GM12878 (cell line): ENCODE measurements around the gene HES7. TPM values are rescaled to one million over a fixed set of nuclear protein-coding genes. Genes with fewer than 3 reads are reported as not detected.

ENCODE experiments used
- CBFB ChIP-seq: IDR thresholded peaks from 2 replicates; pipeline ENCODE4 v1.6.1; 2016; ENCODE audit warnings: antibody characterized with exemption, low read depth
- CHD2 ChIP-seq: IDR thresholded peaks from 2 replicates; pipeline ENCODE4 v1.6.1; 2011; ENCODE audit warnings: low read depth, low read length, improper control_type of control experiment, borderline replicate concordance
- EED ChIP-seq: sonication (generic); IDR thresholded peaks from 2 replicates; pipeline ENCODE4 v1.6.1; 2016; ENCODE audit warnings: antibody characterized with exemption, low read depth
- HCFC1 ChIP-seq: fragments of 150-350 bp; IDR thresholded peaks from 2 replicates; pipeline ENCODE4 v1.6.1; 2014; ENCODE audit warnings: low read length
- KAT2A ChIP-seq: conservative IDR thresholded peaks from 2 replicates; pipeline ENCODE4 v1.6.1; 2011; ENCODE audit warnings: low read depth, low read length; ENCODE audit not compliant: control insufficient read depth
- KDM1A ChIP-seq: fragments of 200-600 bp; sonication (generic); IDR thresholded peaks from 2 replicates; pipeline ENCODE4 v1.6.1; 2016; ENCODE audit warnings: borderline replicate concordance
- MEF2A ChIP-seq: IDR thresholded peaks from 2 replicates; pipeline ENCODE4 v1.6.1; 2011; ENCODE audit warnings: low read depth, mild to moderate bottlenecking, low read length, moderate library complexity; ENCODE audit not compliant: insufficient read depth
- MYB ChIP-seq: fragments of 150-350 bp; IDR thresholded peaks from 2 replicates; pipeline ENCODE4 v1.6.1; 2014; ENCODE audit warnings: mild to moderate bottlenecking, low read depth, low read length, borderline replicate concordance
- MYC ChIP-seq: IDR thresholded peaks from 2 replicates; pipeline ENCODE4 v1.6.1; 2011; ENCODE audit warnings: mild to moderate bottlenecking, low read length, moderate library complexity, inconsistent platforms; ENCODE audit not compliant: insufficient read depth, insufficient replicate concordance, insufficient read length, severe bottlenecking
- NFIC ChIP-seq: IDR thresholded peaks from 2 replicates; pipeline ENCODE4 v1.6.1; 2012; ENCODE audit warnings: low read depth, mild to moderate bottlenecking, inconsistent platforms, low read length, moderate library complexity
- RB1 ChIP-seq: fragments of 450-650 bp; formaldehyde crosslinking; IDR thresholded peaks from 2 replicates; pipeline ENCODE4 v1.6.1; 2017; ENCODE audit warnings: mild to moderate bottlenecking, borderline replicate concordance
- SIX5 ChIP-seq: IDR thresholded peaks from 2 replicates; pipeline ENCODE4 v1.6.1; 2011; ENCODE audit warnings: mild to moderate bottlenecking, low read depth, low read length, moderate library complexity; ENCODE audit not compliant: severe bottlenecking
- SMAD5 ChIP-seq: IDR thresholded peaks from 2 replicates; pipeline ENCODE4 v1.6.1; 2016; ENCODE audit warnings: antibody characterized with exemption, low read depth
- TCF3 ChIP-seq: IDR thresholded peaks from 2 replicates; pipeline ENCODE4 v1.6.1; 2012; ENCODE audit warnings: low read depth, mild to moderate bottlenecking, low read length, borderline replicate concordance; ENCODE audit not compliant: insufficient read depth
- ZSCAN29 ChIP-seq: fragments of 450-650 bp; IDR thresholded peaks from 2 replicates; pipeline ENCODE4 v1.6.1; 2017; ENCODE audit warnings: mild to moderate bottlenecking, moderate library complexity
- polyA plus RNA-seq, 11 experiments: library from polyadenylated mRNA; depleted of rRNA in 4 of 11; unstranded in 6 of 11; stranded (reverse) in 5 of 11; fragments of >200 nt; fragmentation: Nextera tagmentation in 4 of 11; fragmentation: Illumina TruSeq in 1 of 11; extraction: Ambion mirVana in 4 of 11; extraction: Trizol in 1 of 11; gene quantifications; 1 replicate in 1 of 11; 2 replicates in 10 of 11; pipeline versions ENCODE4 v1.2.1 to v1.2.3, GENCODE V29; 2011 to 2016; ENCODE audit warnings: inconsistent platforms in 2 of 11, missing spikeins in 2 of 11, low read depth in 1 of 11
- total RNA-seq, 4 experiments: library from RNA; depleted of rRNA in 3 of 4; stranded (reverse); fragments of >200 nt in 3 of 4; fragmentation: Illumina TruSeq in 1 of 4; extraction: Trizol in 1 of 4; gene quantifications; 2 replicates each; pipeline versions ENCODE4 v1.2.1 to v1.2.3, GENCODE V29; 2013 to 2021
- TF ChIP-seq, protein P1 (sequence below), 3 experiments: IDR thresholded peaks in 2 of 3; conservative IDR thresholded peaks in 1 of 3; 2 replicates each; pipeline ENCODE4 v1.5.1; 2011; ENCODE audit warnings: low read depth in 3 of 3, low read length in 3 of 3, mild to moderate bottlenecking in 3 of 3, control low read depth in 2 of 3, moderate library complexity in 2 of 3, inconsistent platforms in 1 of 3, mixed read lengths in 1 of 3; ENCODE audit not compliant: control insufficient read depth in 2 of 3, insufficient read depth in 1 of 3; ENCODE audit errors: extremely low read depth in 1 of 3
- TF ChIP-seq, protein P2 (sequence below): fragments of 450-650 bp; IDR thresholded peaks from 2 replicates; pipeline ENCODE4 v1.6.1; 2017; ENCODE audit warnings: mild to moderate bottlenecking, low read depth, inconsistent platforms; ENCODE audit not compliant: poor library complexity, severe bottlenecking
- TF ChIP-seq, protein P3 (sequence below): fragments of 450-650 bp; IDR thresholded peaks from 2 replicates; pipeline ENCODE4 v1.6.1; 2017; ENCODE audit warnings: mild to moderate bottlenecking, moderate library complexity
- TF ChIP-seq, protein P4 (sequence below): IDR thresholded peaks from 2 replicates; pipeline ENCODE4 v1.6.1; 2012; ENCODE audit warnings: low read length, inconsistent platforms

HES7 gene
- total and polyA plus RNA-seq, 10 of the 15 experiments (the other 5 are each of a cell fraction or from before 2014, with no cell fraction given) = 0.07 to 1.3 (median 0.63) TPM; not detected in 4

DNA sequence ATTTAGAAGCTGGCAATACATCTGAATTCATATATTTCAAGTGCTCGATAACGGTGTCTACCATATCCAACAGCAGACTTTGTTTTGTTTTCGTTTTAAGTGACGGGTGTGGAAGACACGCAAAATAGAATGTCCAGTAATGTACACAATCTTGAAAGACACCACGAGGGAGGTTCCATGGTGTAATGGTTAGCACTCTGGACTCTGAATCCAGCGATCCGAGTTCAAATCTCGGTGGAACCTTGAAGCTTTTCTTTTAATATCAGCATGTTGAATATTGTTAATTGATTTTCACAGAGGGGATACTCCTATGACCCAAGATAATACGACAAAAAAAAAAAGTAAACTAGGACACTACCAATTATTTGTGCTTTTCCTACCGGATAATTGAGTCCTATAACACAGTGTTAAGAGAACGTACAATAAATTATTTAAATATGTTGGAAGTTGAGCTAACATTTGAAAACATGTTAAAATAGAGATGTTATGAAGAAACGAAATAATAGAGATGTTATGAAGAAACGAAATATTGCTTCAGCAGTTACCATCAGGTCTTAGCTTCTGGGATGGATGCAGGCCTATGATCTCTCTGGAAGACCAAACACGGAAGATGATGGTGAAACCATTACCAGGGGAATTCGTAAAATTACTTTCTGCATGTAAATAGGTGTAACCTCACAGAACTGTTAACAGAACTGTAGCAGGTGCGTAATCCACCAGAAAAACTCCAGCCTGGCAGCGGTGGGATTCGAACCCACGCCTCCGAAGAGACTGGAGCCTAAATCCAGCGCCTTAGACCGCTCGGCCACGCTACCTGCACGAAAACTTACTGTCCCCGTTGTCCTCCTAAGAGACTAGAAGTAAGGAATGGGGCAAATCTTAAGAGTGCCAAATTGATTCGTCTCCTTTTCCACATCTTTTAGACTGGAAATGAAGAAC, 4.1 kb downstream of the HES7 start (continued):
- TF ChIP-seq SIX5 (no peak), NFIC (peak; percentile 24; the same call in 1 of the 2 replicates), MYB (no peak), CHD2 (no peak), CBFB (peak; percentile 54; the same call in 1 of the 2 replicates), KAT2A (no peak), KDM1A (no peak), RB1 (0 out of 2 replicates have a peak, but pooled peaks have one; percentile 21), EED (peak; percentile 41; the same call in 1 of the 2 replicates), MYC (no peak), HCFC1 (no peak), TCF3 (peak; percentile 57; the same call in 1 of the 2 replicates), ZSCAN29 (peak; percentile 97), MEF2A (0 out of 2 replicates have a peak, but pooled peaks have one; percentile 19), SMAD5 (no peak)
- TF ChIP-seq, protein P1, sequence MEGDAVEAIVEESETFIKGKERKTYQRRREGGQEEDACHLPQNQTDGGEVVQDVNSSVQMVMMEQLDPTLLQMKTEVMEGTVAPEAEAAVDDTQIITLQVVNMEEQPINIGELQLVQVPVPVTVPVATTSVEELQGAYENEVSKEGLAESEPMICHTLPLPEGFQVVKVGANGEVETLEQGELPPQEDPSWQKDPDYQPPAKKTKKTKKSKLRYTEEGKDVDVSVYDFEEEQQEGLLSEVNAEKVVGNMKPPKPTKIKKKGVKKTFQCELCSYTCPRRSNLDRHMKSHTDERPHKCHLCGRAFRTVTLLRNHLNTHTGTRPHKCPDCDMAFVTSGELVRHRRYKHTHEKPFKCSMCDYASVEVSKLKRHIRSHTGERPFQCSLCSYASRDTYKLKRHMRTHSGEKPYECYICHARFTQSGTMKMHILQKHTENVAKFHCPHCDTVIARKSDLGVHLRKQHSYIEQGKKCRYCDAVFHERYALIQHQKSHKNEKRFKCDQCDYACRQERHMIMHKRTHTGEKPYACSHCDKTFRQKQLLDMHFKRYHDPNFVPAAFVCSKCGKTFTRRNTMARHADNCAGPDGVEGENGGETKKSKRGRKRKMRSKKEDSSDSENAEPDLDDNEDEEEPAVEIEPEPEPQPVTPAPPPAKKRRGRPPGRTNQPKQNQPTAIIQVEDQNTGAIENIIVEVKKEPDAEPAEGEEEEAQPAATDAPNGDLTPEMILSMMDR (IDR thresholded peaks at IDR 0.05 in 2 of 3, conservative IDR thresholded peaks at IDR 0.05 in 1 of 3; ENCODE audit: control insufficient read depth in 2 of 3, extremely low read depth in 1 of 3, insufficient read depth in 1 of 3, low read depth in 3 of 3, low read length in 3 of 3) = no peak
- TF ChIP-seq, protein P2, sequence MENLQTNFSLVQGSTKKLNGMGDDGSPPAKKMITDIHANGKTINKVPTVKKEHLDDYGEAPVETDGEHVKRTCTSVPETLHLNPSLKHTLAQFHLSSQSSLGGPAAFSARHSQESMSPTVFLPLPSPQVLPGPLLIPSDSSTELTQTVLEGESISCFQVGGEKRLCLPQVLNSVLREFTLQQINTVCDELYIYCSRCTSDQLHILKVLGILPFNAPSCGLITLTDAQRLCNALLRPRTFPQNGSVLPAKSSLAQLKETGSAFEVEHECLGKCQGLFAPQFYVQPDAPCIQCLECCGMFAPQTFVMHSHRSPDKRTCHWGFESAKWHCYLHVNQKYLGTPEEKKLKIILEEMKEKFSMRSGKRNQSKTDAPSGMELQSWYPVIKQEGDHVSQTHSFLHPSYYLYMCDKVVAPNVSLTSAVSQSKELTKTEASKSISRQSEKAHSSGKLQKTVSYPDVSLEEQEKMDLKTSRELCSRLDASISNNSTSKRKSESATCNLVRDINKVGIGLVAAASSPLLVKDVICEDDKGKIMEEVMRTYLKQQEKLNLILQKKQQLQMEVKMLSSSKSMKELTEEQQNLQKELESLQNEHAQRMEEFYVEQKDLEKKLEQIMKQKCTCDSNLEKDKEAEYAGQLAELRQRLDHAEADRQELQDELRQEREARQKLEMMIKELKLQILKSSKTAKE = peak; percentile 12
- TF ChIP-seq, protein P3, sequence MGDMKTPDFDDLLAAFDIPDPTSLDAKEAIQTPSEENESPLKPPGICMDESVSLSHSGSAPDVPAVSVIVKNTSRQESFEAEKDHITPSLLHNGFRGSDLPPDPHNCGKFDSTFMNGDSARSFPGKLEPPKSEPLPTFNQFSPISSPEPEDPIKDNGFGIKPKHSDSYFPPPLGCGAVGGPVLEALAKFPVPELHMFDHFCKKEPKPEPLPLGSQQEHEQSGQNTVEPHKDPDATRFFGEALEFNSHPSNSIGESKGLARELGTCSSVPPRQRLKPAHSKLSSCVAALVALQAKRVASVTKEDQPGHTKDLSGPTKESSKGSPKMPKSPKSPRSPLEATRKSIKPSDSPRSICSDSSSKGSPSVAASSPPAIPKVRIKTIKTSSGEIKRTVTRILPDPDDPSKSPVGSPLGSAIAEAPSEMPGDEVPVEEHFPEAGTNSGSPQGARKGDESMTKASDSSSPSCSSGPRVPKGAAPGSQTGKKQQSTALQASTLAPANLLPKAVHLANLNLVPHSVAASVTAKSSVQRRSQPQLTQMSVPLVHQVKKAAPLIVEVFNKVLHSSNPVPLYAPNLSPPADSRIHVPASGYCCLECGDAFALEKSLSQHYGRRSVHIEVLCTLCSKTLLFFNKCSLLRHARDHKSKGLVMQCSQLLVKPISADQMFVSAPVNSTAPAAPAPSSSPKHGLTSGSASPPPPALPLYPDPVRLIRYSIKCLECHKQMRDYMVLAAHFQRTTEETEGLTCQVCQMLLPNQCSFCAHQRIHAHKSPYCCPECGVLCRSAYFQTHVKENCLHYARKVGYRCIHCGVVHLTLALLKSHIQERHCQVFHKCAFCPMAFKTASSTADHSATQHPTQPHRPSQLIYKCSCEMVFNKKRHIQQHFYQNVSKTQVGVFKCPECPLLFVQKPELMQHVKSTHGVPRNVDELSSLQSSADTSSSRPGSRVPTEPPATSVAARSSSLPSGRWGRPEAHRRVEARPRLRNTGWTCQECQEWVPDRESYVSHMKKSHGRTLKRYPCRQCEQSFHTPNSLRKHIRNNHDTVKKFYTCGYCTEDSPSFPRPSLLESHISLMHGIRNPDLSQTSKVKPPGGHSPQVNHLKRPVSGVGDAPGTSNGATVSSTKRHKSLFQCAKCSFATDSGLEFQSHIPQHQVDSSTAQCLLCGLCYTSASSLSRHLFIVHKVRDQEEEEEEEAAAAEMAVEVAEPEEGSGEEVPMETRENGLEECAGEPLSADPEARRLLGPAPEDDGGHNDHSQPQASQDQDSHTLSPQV = no peak
- TF ChIP-seq, protein P4, sequence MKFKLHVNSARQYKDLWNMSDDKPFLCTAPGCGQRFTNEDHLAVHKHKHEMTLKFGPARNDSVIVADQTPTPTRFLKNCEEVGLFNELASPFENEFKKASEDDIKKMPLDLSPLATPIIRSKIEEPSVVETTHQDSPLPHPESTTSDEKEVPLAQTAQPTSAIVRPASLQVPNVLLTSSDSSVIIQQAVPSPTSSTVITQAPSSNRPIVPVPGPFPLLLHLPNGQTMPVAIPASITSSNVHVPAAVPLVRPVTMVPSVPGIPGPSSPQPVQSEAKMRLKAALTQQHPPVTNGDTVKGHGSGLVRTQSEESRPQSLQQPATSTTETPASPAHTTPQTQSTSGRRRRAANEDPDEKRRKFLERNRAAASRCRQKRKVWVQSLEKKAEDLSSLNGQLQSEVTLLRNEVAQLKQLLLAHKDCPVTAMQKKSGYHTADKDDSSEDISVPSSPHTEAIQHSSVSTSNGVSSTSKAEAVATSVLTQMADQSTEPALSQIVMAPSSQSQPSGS = no peak; the same call in 1 of the 2 replicates
